GM19372 (cell line): Measurements from ENCODE around the gene P3H2.

Experiments
- ATAC-seq: cut with Tn5 transposase; IDR thresholded peaks from one replicate; pipeline ENCODE4 v1.9.1; 2021; ENCODE audit warnings: mild to moderate bottlenecking, low read depth, moderate library complexity; ENCODE audit not compliant: unreplicated experiment

The P3H2 gene

GRCh38 chr3:190058521-190059241 lies 62.0 kb downstream of the P3H2 start:
- no peak for ATAC-seq

GRCh38 chr3:190056742-190057141 lies 64.0 kb downstream of the P3H2 start:
- ATAC-seq, result no peak

- ATAC-seq, result no peak
Observed at GRCh38 chr3:190055773-190056172, 64.9 kb downstream of the P3H2 start.

- no peak for ATAC-seq
Observed at GRCh38 chr3:190053919-190054672, 66.6 kb downstream of the P3H2 start.

- ATAC-seq, result no peak
Observed at GRCh38 chr3:190051641-190052040, 69.1 kb downstream of the P3H2 start.

GRCh38 chr3:190048932-190049441 lies 71.7 kb downstream of the P3H2 start:
- no peak for ATAC-seq

GRCh38 chr3:190044974-190045373 lies 75.7 kb downstream of the P3H2 start:
- no peak for ATAC-seq

GRCh38 chr3:190044142-190044541 lies 76.6 kb downstream of the P3H2 start:
- no peak for ATAC-seq

- ATAC-seq, result no peak
Observed at GRCh38 chr3:190043741-190044140, 77.0 kb downstream of the P3H2 start.

GRCh38 chr3:190042558-190042957 lies 78.1 kb downstream of the P3H2 start:
- ATAC-seq, result no peak

GRCh38 chr3:190041333-190042041 lies 79.2 kb downstream of the P3H2 start:
- peak; percentile 72 for ATAC-seq

GRCh38 chr3:190040145-190040544 lies 80.6 kb downstream of the P3H2 start:
- no peak for ATAC-seq

GRCh38 chr3:190038050-190038933 lies 82.4 kb downstream of the P3H2 start:
- no peak for ATAC-seq

GRCh38 chr3:190036631-190037030 lies 84.1 kb downstream of the P3H2 start:
- no peak for ATAC-seq

- no peak for ATAC-seq
Observed at GRCh38 chr3:190034446-190034845, 86.3 kb downstream of the P3H2 start.

- no peak for ATAC-seq
Observed at GRCh38 chr3:190032923-190033322, 87.8 kb downstream of the P3H2 start.

- ATAC-seq, result no peak
Observed at GRCh38 chr3:190031887-190032752, 88.6 kb downstream of the P3H2 start.

- no peak for ATAC-seq
Observed at GRCh38 chr3:190027116-190027515, 93.6 kb downstream of the P3H2 start.

- ATAC-seq, result no peak
Observed at GRCh38 chr3:190026154-190026553, 94.5 kb downstream of the P3H2 start.
